DND-41 (cell line): ENCODE results near the gene GCLC.
A peak's percentile ranks its signal among the peaks of the same experiment; 100 is the strongest.

Experiments
- ATAC-seq: fragments of 200-7000 bp; cut with Tn5 transposase; 3 replicates; pipeline ENCODE4 v1.9.1; 2021; ENCODE audit warnings: low read depth; ENCODE audit not compliant: insufficient read depth
- DNase-seq: peaks from one replicate; pipeline ENCODE4 v3.0.0-alpha.2; 2020
- H2AFZ ChIP-seq: 2 replicates; pipeline ENCODE4 v1.6.0; 2012; ENCODE audit warnings: low read depth, low read length
- H3K27ac ChIP-seq: 2 replicates; pipeline ENCODE4 v1.5.1; 2012; ENCODE audit warnings: low read length, inconsistent platforms
- H3K27me3 ChIP-seq: fragments of 200-600 bp; sonication (generic); 2 replicates; pipeline ENCODE4 v1.6.0; 2012; ENCODE audit warnings: low read length, mild to moderate bottlenecking, inconsistent platforms; ENCODE audit not compliant: insufficient read depth, poor library complexity
- H3K36me3 ChIP-seq: 2 replicates; pipeline ENCODE4 v1.5.1; 2012; ENCODE audit warnings: low read length, inconsistent platforms; ENCODE audit not compliant: insufficient read depth
- H3K4me1 ChIP-seq: 2 replicates; pipeline ENCODE4 v1.5.1; 2012; ENCODE audit warnings: mild to moderate bottlenecking, low read length; ENCODE audit not compliant: insufficient read depth
- H3K4me2 ChIP-seq: 2 replicates; pipeline ENCODE4 v1.6.0; 2012; ENCODE audit warnings: mild to moderate bottlenecking, moderate library complexity, low read length, inconsistent platforms; ENCODE audit not compliant: insufficient read depth
- H3K4me3 ChIP-seq, 2 experiments: fragments of 200-600 bp in 1 of 2; shearing (Covaris generic) in 1 of 2; 2 replicates each; pipeline ENCODE4 v1.5.1; 2012 to 2016; ENCODE audit warnings: inconsistent platforms in 2 of 2, low read length in 2 of 2, mild to moderate bottlenecking in 2 of 2, low read depth in 1 of 2, moderate library complexity in 1 of 2
- H3K79me2 ChIP-seq: 2 replicates; pipeline ENCODE4 v1.6.0; 2012; ENCODE audit warnings: low read length, inconsistent platforms; ENCODE audit not compliant: insufficient read depth
- H3K9ac ChIP-seq: 2 replicates; pipeline ENCODE4 v1.6.0; 2012; ENCODE audit warnings: low read depth, mild to moderate bottlenecking, inconsistent platforms, low read length, moderate library complexity
- H3K9me3 ChIP-seq: 2 replicates; pipeline ENCODE4 v1.5.1; 2012; ENCODE audit warnings: low read length, moderate library complexity, mild to moderate bottlenecking, inconsistent platforms; ENCODE audit not compliant: insufficient read depth, severe bottlenecking
- H4K20me1 ChIP-seq: 2 replicates; pipeline ENCODE4 v1.6.0; 2012; ENCODE audit warnings: low read length; ENCODE audit not compliant: insufficient read depth
- EZH2 ChIP-seq: IDR thresholded peaks from 3 replicates; pipeline ENCODE4 v1.6.1; 2012; ENCODE audit warnings: borderline replicate concordance, low read depth, mild to moderate bottlenecking, moderate library complexity, low read length, inconsistent platforms; ENCODE audit not compliant: severe bottlenecking
- TF ChIP-seq, protein P1 (sequence below): IDR thresholded peaks from 2 replicates; pipeline ENCODE4 v1.5.1; 2012; ENCODE audit warnings: borderline replicate concordance, low read length, moderate library complexity, mild to moderate bottlenecking; ENCODE audit not compliant: poor library complexity, severe bottlenecking; ENCODE audit errors: extremely low read depth

Gene GCLC

GRCh38 chr6:53543359-53544216 is 1.3 kb downstream of the GCLC start:
- H3K4me1 ChIP-seq: peaks cover 65% of the 10 kb centered on the region
- peaks cover 13% of the 10 kb centered on the region; the same call in 1 of the 2 replicates for H3K36me3 ChIP-seq
- H3K9ac ChIP-seq: peak overlapping the region; percentile 79
- DNase-seq: no peak
- ATAC-seq: no peak
- peaks cover 28% of the 10 kb centered on the region; the same call in 1 of the 2 replicates for H4K20me1 ChIP-seq
- H3K4me3 ChIP-seq: peak overlapping the region; percentile 71 to 77
- H3K27me3 ChIP-seq: no peaks in the 10 kb centered on the region
- peak overlapping the region; percentile 83 for H3K4me2 ChIP-seq
- H2AFZ ChIP-seq: peak overlapping the region; percentile 80
- peak overlapping the region; percentile 77 for H3K27ac ChIP-seq
- no peaks in the 10 kb centered on the region for H3K9me3 ChIP-seq
- peaks cover 59% of the 10 kb centered on the region for H3K79me2 ChIP-seq
- TF ChIP-seq, protein P1, sequence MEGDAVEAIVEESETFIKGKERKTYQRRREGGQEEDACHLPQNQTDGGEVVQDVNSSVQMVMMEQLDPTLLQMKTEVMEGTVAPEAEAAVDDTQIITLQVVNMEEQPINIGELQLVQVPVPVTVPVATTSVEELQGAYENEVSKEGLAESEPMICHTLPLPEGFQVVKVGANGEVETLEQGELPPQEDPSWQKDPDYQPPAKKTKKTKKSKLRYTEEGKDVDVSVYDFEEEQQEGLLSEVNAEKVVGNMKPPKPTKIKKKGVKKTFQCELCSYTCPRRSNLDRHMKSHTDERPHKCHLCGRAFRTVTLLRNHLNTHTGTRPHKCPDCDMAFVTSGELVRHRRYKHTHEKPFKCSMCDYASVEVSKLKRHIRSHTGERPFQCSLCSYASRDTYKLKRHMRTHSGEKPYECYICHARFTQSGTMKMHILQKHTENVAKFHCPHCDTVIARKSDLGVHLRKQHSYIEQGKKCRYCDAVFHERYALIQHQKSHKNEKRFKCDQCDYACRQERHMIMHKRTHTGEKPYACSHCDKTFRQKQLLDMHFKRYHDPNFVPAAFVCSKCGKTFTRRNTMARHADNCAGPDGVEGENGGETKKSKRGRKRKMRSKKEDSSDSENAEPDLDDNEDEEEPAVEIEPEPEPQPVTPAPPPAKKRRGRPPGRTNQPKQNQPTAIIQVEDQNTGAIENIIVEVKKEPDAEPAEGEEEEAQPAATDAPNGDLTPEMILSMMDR: no peak
- TF ChIP-seq EZH2: no peak

- peaks cover 32% of the 10 kb centered on the region; the same call in 1 of the 2 replicates for H4K20me1 ChIP-seq
- H3K4me2 ChIP-seq: peak overlapping the region; percentile 83
- H3K27ac ChIP-seq: no peak overlapping the region
- H3K9ac ChIP-seq: no peak overlapping the region
- no peak for TF ChIP-seq EZH2
- TF ChIP-seq, protein P1: no peak
- H3K79me2 ChIP-seq: peaks cover 74% of the 10 kb centered on the region
- H2AFZ ChIP-seq: no peak overlapping the region
- no peaks in the 10 kb centered on the region for H3K27me3 ChIP-seq
- no peaks in the 10 kb centered on the region for H3K9me3 ChIP-seq
- ATAC-seq (no peak), DNase-seq (no peak)
- H3K4me1 ChIP-seq: peaks cover 51% of the 10 kb centered on the region
- H3K36me3 ChIP-seq: peaks cover 13% of the 10 kb centered on the region; the same call in 1 of the 2 replicates
- H3K4me3 ChIP-seq: peak overlapping the region in 1 of 2 experiments; percentile 14; a peak in 1 of 4 replicates
Observed at GRCh38 chr6:53541900-53542299, 3.0 kb downstream of the GCLC start.

DNA sequence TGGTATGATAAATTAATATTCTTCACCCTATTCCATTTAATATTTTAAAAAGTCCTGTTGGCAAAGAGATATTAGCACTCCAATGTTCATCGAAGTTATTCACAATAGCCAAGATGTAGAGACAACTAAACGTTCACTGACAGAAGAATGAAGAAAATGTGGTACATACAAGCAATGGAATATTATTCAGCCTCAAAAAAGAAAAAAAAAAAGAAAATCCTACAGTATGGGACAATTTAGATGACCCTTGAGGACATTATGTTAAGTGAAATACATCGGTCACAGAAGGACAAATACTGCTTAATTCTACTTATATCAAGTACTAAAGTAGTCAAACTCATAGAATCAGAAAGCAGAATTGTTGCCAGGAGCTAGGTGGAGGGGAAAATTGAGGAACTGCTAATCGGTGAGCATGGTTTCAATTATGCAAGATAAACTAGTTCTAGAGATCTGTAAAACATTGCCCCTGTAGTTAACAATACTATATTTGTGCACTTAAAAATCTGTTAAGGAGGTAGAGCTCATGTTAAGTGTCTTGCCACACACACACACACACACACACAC is 4.7 kb downstream of the GCLC start:
- DNase-seq (no peak), ATAC-seq (no peak)
- TF ChIP-seq EZH2: no peak
- TF ChIP-seq, protein P1: no peak

More for the DNA sequence above, 4.7 kb downstream of the GCLC start:
- no peaks in the 10 kb centered on the region for H3K9me3 ChIP-seq
- H3K36me3 ChIP-seq: peaks cover 13% of the 10 kb centered on the region; the same call in 1 of the 2 replicates
- no peak overlapping the region for H3K27ac ChIP-seq
- peak overlapping the region; percentile 1; the same call in 1 of the 2 replicates for H3K4me2 ChIP-seq
- H3K27me3 ChIP-seq: no peaks in the 10 kb centered on the region
- peaks cover 33% of the 10 kb centered on the region; the same call in 1 of the 2 replicates for H4K20me1 ChIP-seq
- H3K4me1 ChIP-seq: peaks cover 35% of the 10 kb centered on the region
- H3K79me2 ChIP-seq: peaks cover 91% of the 10 kb centered on the region
- H3K4me3 ChIP-seq: no peak overlapping the region
- H3K9ac ChIP-seq: no peak overlapping the region
- H2AFZ ChIP-seq: no peak overlapping the region
